Epithelial cell of proximal tubule (primary cell): Measurements from ENCODE around the gene PRLR. TPM values are rescaled to one million over a fixed set of nuclear protein-coding genes. Genes with fewer than 3 reads are reported as not detected.

Source experiments
- DNase-seq: peaks from one replicate; pipeline ENCODE4 v3.0.0-alpha.2; 2011; ENCODE audit warnings: low read depth
- H3K4me3 ChIP-seq: 2 replicates; pipeline ENCODE4 v1.5.1; 2011; ENCODE audit warnings: low read depth, mild to moderate bottlenecking, low read length
- CTCF ChIP-seq: conservative IDR thresholded peaks from 2 replicates; pipeline ENCODE4 v1.5.1; 2012; ENCODE audit warnings: low read depth, mild to moderate bottlenecking, low read length
- total RNA-seq: library from RNA; depleted of rRNA; stranded (reverse); fragments of >200 nt; gene quantifications from 2 replicates; pipeline ENCODE4 v1.2.3, GENCODE V29; 2015

Gene PRLR
- total RNA-seq, 1 donor from 2014 or later: 0.35 TPM

- TF ChIP-seq CTCF: no peak
- DNase-seq: no peak
- no peak overlapping the region for H3K4me3 ChIP-seq
Observed at GRCh38 chr5:35048910-35049309, 181.4 kb downstream of the PRLR start.

- TF ChIP-seq CTCF: no peak
- H3K4me3 ChIP-seq: peak within 1 kb of the TSS; percentile 58
- peak; percentile 83 for DNase-seq
Observed at GRCh38 chr5:35047785-35048404, 182.4 kb downstream of the PRLR start, which contains the start of gene AGXT2. Gene AGXT2 (minus strand): TSS chr5:35047949. CDS start chr5:35047892, 57 bp downstream.

- no peak for TF ChIP-seq CTCF
- DNase-seq: no peak
- H3K4me3 ChIP-seq: peak overlapping the region; percentile 58
Observed at GRCh38 chr5:35046774-35047173, 183.5 kb downstream of the PRLR start.

GRCh38 chr5:35045280-35045679 lies 185.0 kb downstream of the PRLR start:
- TF ChIP-seq CTCF: no peak
- H3K4me3 ChIP-seq: no peak overlapping the region

GRCh38 chr5:35044649-35045048 lies 185.6 kb downstream of the PRLR start:
- H3K4me3 ChIP-seq: no peak overlapping the region
- no peak for TF ChIP-seq CTCF
- no peak for DNase-seq

More at GRCh38 chr5:35045280-35045679, 185.0 kb downstream of the PRLR start:
- DNase-seq: no peak

GRCh38 chr5:35042781-35043180 lies 187.5 kb downstream of the PRLR start:
- TF ChIP-seq CTCF: no peak
- no peak overlapping the region for H3K4me3 ChIP-seq

GRCh38 chr5:35041261-35041660 lies 189.0 kb downstream of the PRLR start:
- H3K4me3 ChIP-seq: no peak overlapping the region
- no peak for DNase-seq
- TF ChIP-seq CTCF: no peak

More at GRCh38 chr5:35042781-35043180, 187.5 kb downstream of the PRLR start:
- DNase-seq: no peak
